Inflammatory macrophage (primary cell): ENCODE measurements around the gene C5AR2.

Experiments used
- DNase-seq, 2 donors: peaks; one replicate each; pipeline ENCODE4 v3.0.0-alpha.2; 2020 to 2022

C5AR2 gene

GRCh38 chr19:47388721-47389120, 56.7 kb downstream of the C5AR2 start:
- DNase-seq, result peak; percentile 89 to 90

- peak; percentile 98 to 99 for DNase-seq
Measured at GRCh38 chr19:47389150-47389556, 57.2 kb downstream of the C5AR2 start.

- no peak for DNase-seq
Measured at GRCh38 chr19:47390533-47391488, 58.8 kb downstream of the C5AR2 start.

GRCh38 chr19:47391510-47392223, 59.7 kb downstream of the C5AR2 start:
- DNase-seq, result peak; percentile 84 to 87
